AML-193 (cell line): Measurements from ENCODE around the gene TIMM17A.

Source experiments
- DNase-seq, 2 experiments: peaks; one replicate each; lab custom pipeline; 2025; lab: John Stamatoyannopoulos, UW

The TIMM17A gene

GRCh38 chr1:201983380-201983805 is 28.1 kb downstream of the TIMM17A start:
- no peak for DNase-seq

GRCh38 chr1:201984446-201984845 is 29.1 kb downstream of the TIMM17A start:
- no peak for DNase-seq

GRCh38 chr1:201985355-201985754 is 30.1 kb downstream of the TIMM17A start:
- no peak for DNase-seq

- no peak for DNase-seq
Measured at GRCh38 chr1:201988601-201989000, 33.3 kb downstream of the TIMM17A start.

GRCh38 chr1:201989354-201990128 is 34.2 kb downstream of the TIMM17A start:
- DNase-seq, result no peak

- no peak for DNase-seq
Measured at GRCh38 chr1:201990427-201990826, 35.1 kb downstream of the TIMM17A start.

- peak; percentile 58 for DNase-seq
Measured at GRCh38 chr1:201999625-202000238, 44.4 kb downstream of the TIMM17A start.

GRCh38 chr1:202002507-202002906 is 47.2 kb downstream of the TIMM17A start:
- no peak for DNase-seq

GRCh38 chr1:202004711-202005110 is 49.4 kb downstream of the TIMM17A start:
- no peak for DNase-seq

GRCh38 chr1:202005958-202006357 is 50.7 kb downstream of the TIMM17A start:
- DNase-seq, result no peak

- DNase-seq, result no peak
Measured at GRCh38 chr1:202007304-202007703, 52.0 kb downstream of the TIMM17A start.

- DNase-seq, result no peak
Measured at GRCh38 chr1:202007805-202008489, 52.6 kb downstream of the TIMM17A start.

GRCh38 chr1:202009326-202010179 is 54.2 kb downstream of the TIMM17A start:
- DNase-seq, result peak; percentile 29 to 42

- DNase-seq, result no peak
Measured at GRCh38 chr1:202010180-202011015, 55.1 kb downstream of the TIMM17A start, which contains the start of gene ELF3. TSS of gene ELF3 (plus strand) at chr1:202010587. CDS start at chr1:202011137, 550 bp downstream.

GRCh38 chr1:202011994-202012393 is 56.7 kb downstream of the TIMM17A start:
- DNase-seq, result no peak

GRCh38 chr1:202012544-202013478 is 57.5 kb downstream of the TIMM17A start:
- DNase-seq, result no peak

- no peak for DNase-seq
Measured at GRCh38 chr1:202013603-202014002, 58.3 kb downstream of the TIMM17A start.

- DNase-seq, result no peak
Measured at GRCh38 chr1:202014060-202014459, 58.8 kb downstream of the TIMM17A start.

- DNase-seq, result no peak
Measured at GRCh38 chr1:202014915-202015661, 59.8 kb downstream of the TIMM17A start.
